DMS53 (cell line): Measurements from ENCODE around the gene BBIP1.
"Not testable (repeated sequence)": the region's sequence is repeated elsewhere in the genome, so short reads cannot be mapped to it uniquely, and the experiment has no call there.

Experiments used
- DNase-seq: peaks from one replicate; lab custom pipeline; 2025; lab: John Stamatoyannopoulos, UW

BBIP1 gene

GRCh38 chr10:110919971-110920881 is 1.2 kb upstream of the BBIP1 start:
- peak; percentile 84 for DNase-seq

- DNase-seq, result peak; percentile 93
Observed at GRCh38 chr10:110919349-110919931, 460 bp upstream of the BBIP1 start, which contains the start of gene SHOC2. Gene SHOC2, plus strand, starts transcription at chr10:110919604. Its CDS starts 44,755 bp downstream, at chr10:110964359.

DNA sequence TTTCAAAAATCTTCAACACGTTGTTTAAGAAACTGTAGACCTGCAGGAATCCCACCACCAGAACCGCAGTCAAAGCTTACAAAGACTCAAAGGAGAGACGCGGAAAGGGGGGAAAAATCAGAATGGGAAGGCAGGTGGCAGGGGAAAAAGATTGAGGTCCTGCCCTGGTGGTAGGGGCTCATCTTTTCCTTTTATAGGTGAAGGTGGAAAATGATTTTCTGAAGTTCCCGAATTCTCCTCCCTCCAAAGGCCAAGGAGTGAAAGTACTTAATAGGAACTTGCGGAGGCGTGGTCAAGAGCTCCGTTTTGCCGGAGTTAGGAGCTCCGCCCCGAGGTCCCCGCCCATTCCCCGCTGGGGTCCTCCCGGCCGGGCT is 724 bp downstream of the BBIP1 start:
- no peak for DNase-seq

- no peak for DNase-seq
Observed at GRCh38 chr10:110916554-110917346, 2.2 kb downstream of the BBIP1 start.

DNA sequence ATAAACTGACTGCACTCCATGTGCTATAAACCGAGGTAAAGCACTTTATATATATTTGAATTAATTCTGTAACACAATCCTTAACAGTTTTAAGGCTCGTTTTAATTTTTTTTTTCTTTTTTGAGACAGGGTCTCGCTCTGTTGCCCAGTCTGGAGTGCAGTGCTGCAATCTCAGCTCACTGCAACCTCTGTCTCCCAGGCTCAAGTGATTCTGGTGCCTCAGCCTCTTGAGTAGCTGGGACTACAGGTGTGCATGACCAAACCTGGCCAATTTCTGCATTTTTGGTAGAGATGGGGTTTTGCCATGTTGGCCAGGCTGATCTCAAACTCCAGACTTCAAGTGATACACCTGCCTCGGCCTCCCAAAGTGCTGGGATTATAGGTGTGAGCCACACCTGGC is 3.4 kb downstream of the BBIP1 start:
- DNase-seq, result not testable (repeated sequence)

GRCh38 chr10:110915035-110915434 is 3.9 kb downstream of the BBIP1 start:
- DNase-seq, result no peak

DNA sequence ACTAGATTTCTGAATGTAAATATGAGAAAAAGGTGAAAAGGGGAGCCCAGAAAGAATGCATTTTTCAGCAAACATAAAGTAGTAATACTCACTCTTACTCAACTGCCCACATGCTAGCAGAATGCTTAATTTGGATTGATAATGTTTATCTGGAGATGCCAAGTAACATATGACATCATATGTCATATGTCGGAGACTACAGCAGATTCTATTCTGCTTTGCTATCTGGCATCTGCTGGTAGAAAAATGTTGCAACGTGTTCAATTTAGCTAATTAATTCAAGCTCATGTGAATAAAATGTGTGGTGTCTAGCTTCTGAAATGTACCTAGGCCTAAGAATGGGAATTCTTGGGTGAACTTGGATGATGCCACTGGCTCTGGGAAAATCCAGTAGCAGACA is 4.5 kb downstream of the BBIP1 start:
- DNase-seq, result no peak

GRCh38 chr10:110912374-110912773 is 6.6 kb downstream of the BBIP1 start:
- DNase-seq, result no peak

DNA sequence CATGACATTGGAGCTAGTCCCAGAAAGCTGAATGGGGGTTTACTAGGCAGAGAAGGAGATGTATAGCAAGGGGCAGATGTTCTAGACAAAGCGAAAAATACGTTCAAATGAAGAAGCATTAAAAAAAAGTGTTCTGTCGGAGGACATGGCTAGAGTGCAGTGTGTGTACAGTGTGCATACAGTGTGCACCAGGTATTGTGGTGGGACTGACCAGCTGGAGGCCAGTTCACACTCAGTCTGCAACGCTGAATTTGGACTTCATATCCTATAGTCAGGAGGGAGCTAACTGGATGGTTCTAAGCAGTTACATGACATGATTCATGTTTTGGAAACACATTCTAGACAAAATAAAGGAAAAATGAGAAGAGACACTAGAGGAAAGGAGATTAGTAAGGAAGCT is 8.8 kb downstream of the BBIP1 start:
- no peak for DNase-seq

GRCh38 chr10:110903280-110904278 is 15.4 kb downstream of the BBIP1 start:
- no peak for DNase-seq

- DNase-seq, result peak; percentile 54
Observed at GRCh38 chr10:110901954-110902819, 16.8 kb downstream of the BBIP1 start.

DNA sequence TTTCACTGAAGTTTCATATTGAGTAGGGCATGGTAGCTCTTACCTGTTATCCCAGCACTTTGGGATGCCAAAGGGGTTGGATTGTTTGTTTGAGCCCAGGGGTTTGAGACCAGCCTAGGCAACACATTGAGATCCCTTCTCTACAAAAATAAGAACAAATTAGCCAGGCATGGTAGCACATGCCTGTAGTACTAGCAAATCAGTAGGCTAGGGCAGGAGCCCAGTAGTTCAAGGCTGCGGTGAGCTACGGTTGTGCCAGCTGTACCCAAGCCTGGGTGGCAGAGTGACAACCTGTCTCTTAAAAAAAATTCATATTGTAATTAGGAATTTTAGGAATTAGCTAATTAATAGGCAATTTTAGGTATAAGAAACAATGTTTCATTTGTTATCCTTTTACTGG is 18.0 kb downstream of the BBIP1 start:
- DNase-seq, result no peak

DNA sequence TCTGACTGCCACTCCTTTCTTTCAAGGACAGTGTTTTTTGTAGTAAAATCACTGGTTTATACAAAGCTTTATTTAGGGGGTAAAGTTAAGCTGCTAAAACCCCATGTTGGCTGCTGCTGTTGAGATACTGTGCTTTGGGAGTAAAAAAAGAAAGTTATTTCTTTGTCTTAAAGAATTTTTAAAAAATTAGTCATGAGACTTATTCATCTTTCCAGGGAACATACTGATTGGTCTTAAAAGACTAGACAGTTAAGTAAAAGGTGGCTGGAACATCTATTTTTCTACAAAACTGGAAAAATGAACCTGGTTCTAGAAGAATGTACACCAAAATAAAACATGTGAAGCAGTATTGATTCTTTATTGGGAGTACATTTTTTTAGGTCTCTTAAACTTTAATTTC is 20.6 kb downstream of the BBIP1 start:
- no peak for DNase-seq

DNA sequence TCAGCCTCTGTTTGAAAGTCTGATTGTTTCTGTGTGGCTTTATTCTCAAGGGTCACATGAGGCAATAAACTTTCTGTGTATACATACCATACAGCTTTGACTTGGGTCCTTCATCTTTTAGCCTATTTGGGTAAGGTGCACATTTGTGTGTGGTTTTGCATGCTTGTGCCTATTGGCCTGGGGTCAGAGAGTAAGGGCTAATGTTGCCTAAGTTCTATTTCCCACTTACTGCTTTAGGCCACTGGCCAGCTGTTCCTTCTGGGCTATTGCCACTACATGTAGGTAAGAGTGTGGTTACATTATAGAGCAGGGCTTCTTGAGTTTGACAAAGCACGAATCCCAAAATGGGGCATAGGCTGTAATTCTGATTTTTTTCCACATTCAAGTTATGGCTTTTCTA is 21.8 kb downstream of the BBIP1 start:
- no peak for DNase-seq

- DNase-seq, result peak; percentile 71
Observed at GRCh38 chr10:110893559-110894179, 25.3 kb downstream of the BBIP1 start.

DNA sequence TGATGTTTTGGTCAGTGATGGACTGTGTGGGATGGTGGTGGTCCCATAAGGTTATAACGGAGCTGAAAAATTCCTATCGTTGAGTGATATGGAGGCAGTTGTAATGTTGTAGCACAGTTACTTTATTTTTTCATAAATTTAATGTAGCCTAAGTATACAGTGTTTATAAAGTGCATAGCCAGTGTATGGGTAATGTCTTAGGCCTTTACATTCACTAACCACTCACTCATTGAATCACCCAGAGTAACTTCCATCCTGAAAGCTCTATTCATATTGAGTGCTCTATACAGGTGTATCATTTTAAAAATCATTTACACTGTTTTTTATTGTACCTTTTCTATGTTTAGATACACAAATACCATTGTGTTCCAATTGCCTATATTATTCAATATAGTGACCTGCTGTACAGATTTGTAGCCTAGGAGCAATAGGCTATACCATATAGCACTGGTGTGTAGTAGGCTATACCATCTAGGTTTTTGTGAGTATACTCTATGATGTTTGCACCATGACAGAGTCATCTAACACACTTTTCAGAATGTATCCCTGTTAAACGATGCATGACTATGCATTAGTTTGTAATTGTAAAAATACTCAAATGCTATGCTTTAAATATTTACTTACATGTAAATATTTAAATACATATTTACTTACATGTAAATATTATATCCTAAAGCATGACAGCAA is 26.2 kb downstream of the BBIP1 start:
- no peak for DNase-seq

- no peak for DNase-seq
Observed at GRCh38 chr10:110887560-110887959, 31.4 kb downstream of the BBIP1 start.

DNA sequence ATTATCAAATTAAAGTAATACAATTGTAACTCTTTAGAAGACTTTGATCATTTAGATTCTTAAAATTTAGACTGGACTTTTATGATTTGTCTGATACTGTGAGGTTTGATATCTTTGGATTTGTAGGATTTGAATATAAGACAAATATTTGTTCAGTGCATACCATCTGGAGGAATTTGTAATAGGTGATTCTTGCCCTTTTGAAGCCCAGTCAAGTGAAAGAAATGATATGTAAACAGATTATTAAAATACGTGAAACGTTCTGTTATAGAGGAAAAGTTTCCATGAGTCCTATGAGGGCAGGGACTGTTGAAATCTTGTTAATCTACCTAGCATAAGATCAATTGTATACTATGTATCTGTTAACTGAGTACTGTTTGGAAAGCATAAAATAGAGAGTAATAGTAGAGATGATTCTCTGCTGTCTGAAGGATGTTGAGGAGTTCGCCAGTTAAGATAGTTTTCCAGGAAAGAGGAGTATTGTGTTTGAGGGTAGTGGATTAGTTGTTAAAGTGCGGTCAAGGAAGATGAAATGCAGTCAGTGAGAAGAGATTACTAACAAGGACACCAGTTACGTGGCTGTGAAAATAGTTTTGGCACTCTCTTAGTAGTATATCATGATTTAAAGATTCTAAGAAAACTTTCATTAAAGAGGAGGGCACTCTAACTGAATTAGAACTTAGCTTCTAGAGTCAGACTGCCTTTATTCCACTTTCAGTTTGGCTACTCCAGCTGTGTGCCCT is 32.9 kb downstream of the BBIP1 start:
- DNase-seq, result no peak

- DNase-seq, result no peak
Observed at GRCh38 chr10:110883924-110884323, 35.1 kb downstream of the BBIP1 start.
